HepG2 (cell line): ENCODE data around the gene ADRM1. TPM values are rescaled to one million over a fixed set of nuclear protein-coding genes. Genes with fewer than 3 reads are reported as not detected.

Experiments used
- FOXA1 ChIP-seq, 2 experiments: fragments of 450-650 bp in 1 of 2; sonication (generic) in 1 of 2; formaldehyde crosslinking in 1 of 2; IDR thresholded peaks; 2 replicates each; pipeline versions ENCODE4 v1.4.0 to v1.6.1; 2016 to 2020; ENCODE audit warnings: missing genetic modification reagents in 1 of 2
- GATAD2A ChIP-seq: IDR thresholded peaks from 2 replicates; pipeline ENCODE4 v1.6.1; 2016
- JUND ChIP-seq: sonication (generic); formaldehyde crosslinking; IDR thresholded peaks from 2 replicates; pipeline ENCODE4 v1.8.0; 2022; ENCODE audit warnings: mild to moderate bottlenecking, missing genetic modification reagents
- MATR3 ChIP-seq: sonication (generic); formaldehyde crosslinking; IDR thresholded peaks from 2 replicates; pipeline ENCODE4 v1.4.0; 2020; ENCODE audit warnings: missing genetic modification reagents
- MLX ChIP-seq: IDR thresholded peaks from 2 replicates; pipeline ENCODE4 v1.6.1; 2016
- MTA1 ChIP-seq: sonication (generic); formaldehyde crosslinking; IDR thresholded peaks from 2 replicates; pipeline ENCODE4 v1.4.0; 2020; ENCODE audit warnings: missing genetic modification reagents, mild to moderate bottlenecking, borderline replicate concordance
- MZF1 ChIP-seq: sonication (generic); formaldehyde crosslinking; IDR thresholded peaks from 2 replicates; pipeline ENCODE4 v1.8.1; 2023; ENCODE audit warnings: mild to moderate bottlenecking, missing genetic modification reagents, borderline replicate concordance
- REST ChIP-seq, 2 experiments: IDR thresholded peaks; 2 replicates each; pipeline ENCODE4 v1.6.1; 2011 to 2012; ENCODE audit warnings: low read length in 2 of 2, borderline replicate concordance in 1 of 2, low read depth in 1 of 2, mild to moderate bottlenecking in 1 of 2, moderate library complexity in 1 of 2
- RFXAP ChIP-seq: sonication (generic); formaldehyde crosslinking; IDR thresholded peaks from 2 replicates; pipeline ENCODE4 v1.4.0; 2020; ENCODE audit warnings: missing genetic modification reagents, borderline replicate concordance
- SIN3A ChIP-seq: IDR thresholded peaks from 2 replicates; pipeline ENCODE4 v1.6.1; 2011; ENCODE audit warnings: low read depth, mild to moderate bottlenecking, control low read depth, low read length, borderline replicate concordance
- SMC3 ChIP-seq: IDR thresholded peaks from 2 replicates; pipeline ENCODE4 v1.6.1; 2011; ENCODE audit warnings: low read length, improper control_type of control experiment
- TFDP2 ChIP-seq: sonication (generic); formaldehyde crosslinking; IDR thresholded peaks from 2 replicates; pipeline ENCODE4 v1.4.0; 2020; ENCODE audit warnings: missing genetic modification reagents
- THYN1 ChIP-seq: sonication (generic); formaldehyde crosslinking; IDR thresholded peaks from 2 replicates; pipeline ENCODE4 v1.8.1; 2023; ENCODE audit warnings: low read depth, mild to moderate bottlenecking, moderate library complexity, missing genetic modification reagents, borderline replicate concordance
- TOE1 ChIP-seq: sonication (generic); formaldehyde crosslinking; IDR thresholded peaks from 2 replicates; pipeline ENCODE4 v1.4.0; 2020; ENCODE audit warnings: mild to moderate bottlenecking, missing genetic modification reagents
- ZNF136 ChIP-seq: sonication (generic); formaldehyde crosslinking; IDR thresholded peaks from 2 replicates; pipeline ENCODE4 v1.8.1; 2022; ENCODE audit warnings: low read depth, mild to moderate bottlenecking, moderate library complexity, missing genetic modification reagents
- ZNF260 ChIP-seq: sonication (generic); formaldehyde crosslinking; IDR thresholded peaks from 2 replicates; pipeline ENCODE4 v1.4.0; 2020; ENCODE audit warnings: missing genetic modification reagents, low read depth, mild to moderate bottlenecking, borderline replicate concordance
- ZNF276 ChIP-seq: sonication (generic); formaldehyde crosslinking; IDR thresholded peaks from 2 replicates; pipeline ENCODE4 v1.4.0; 2020; ENCODE audit warnings: mild to moderate bottlenecking, low read depth, missing genetic modification reagents
- ZNF33A ChIP-seq: sonication (generic); formaldehyde crosslinking; IDR thresholded peaks from 2 replicates; pipeline ENCODE4 v1.5.1; 2020; ENCODE audit warnings: missing genetic modification reagents, mild to moderate bottlenecking, moderate library complexity, borderline replicate concordance
- ZNF354B ChIP-seq: sonication (generic); formaldehyde crosslinking; IDR thresholded peaks from 2 replicates; pipeline ENCODE4 v1.8.0; 2022; ENCODE audit warnings: mild to moderate bottlenecking, missing genetic modification reagents
- ZSCAN12 ChIP-seq: sonication (generic); formaldehyde crosslinking; IDR thresholded peaks from 2 replicates; pipeline ENCODE4 v1.9.0; 2021; ENCODE audit warnings: mild to moderate bottlenecking, missing genetic modification reagents
- polyA plus RNA-seq, 8 experiments: library from polyadenylated mRNA; depleted of rRNA in 3 of 8; stranded (reverse) in 7 of 8; unstranded in 1 of 8; fragments of >200 nt; fragmentation: Illumina TruSeq in 4 of 8; extraction: Trizol in 4 of 8; gene quantifications; 2 replicates each; pipeline versions ENCODE4 v1.2.1 to v1.2.3, GENCODE V29; 2011 to 2016; ENCODE audit warnings: low read depth in 4 of 8, missing spikeins in 1 of 8, mixed read lengths in 1 of 8; ENCODE audit not compliant: insufficient read depth in 1 of 8
- total RNA-seq, 5 experiments: library from RNA; depleted of rRNA; stranded (reverse); fragments of >200 nt; fragmentation: Illumina TruSeq; extraction: Trizol; gene quantifications; 2 replicates each; pipeline ENCODE4 v1.2.3, GENCODE V29; 2016; ENCODE audit warnings: low read depth in 1 of 5
- TF ChIP-seq, protein P1 (sequence below): IDR thresholded peaks from 2 replicates; pipeline ENCODE4 v1.6.1; 2018; ENCODE audit warnings: missing genetic modification reagents

ADRM1 gene
- total and polyA plus RNA-seq, 2 of the 13 experiments (the other 11 are each of a cell fraction or from before 2014, with no cell fraction given): 92.9 to 154 TPM

DNA sequence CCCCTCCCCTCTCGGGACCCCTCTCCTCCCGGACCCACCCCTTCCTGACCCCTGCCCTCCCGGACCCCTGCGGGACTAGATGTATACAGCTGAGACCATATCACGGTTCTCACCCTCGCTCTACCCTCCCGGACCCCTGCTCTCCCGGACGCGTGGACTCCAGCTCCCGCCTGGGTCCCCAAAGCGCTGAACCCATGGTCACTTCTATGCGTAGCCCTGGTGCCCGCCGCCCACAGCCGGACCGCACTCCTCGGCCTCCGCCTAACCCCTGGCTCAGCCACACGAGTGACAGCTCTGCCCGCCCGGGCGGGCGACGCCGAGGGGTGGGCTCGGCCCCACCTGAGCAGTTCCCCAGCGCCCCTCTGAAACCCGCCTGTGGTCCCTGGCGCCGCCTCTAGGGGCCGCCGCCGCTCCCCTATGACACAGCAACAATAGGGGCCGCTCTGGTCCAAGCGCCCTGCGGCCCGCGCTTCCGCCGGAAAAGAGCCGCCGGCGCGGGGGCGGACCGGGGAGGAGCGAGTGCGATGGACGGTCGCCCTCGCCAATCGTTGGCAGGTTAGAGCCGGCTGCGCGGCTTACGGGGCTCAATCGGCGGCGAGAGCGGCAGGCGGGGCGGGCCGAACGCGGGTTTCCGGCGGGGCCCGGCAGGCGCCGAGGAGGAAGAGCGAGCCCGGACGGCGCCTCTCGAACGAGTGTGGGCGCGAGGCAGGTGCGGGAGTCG is at the start of gene ADRM1 (continued):
- TF ChIP-seq ZNF33A (CRISPR knock-in tag) (0 out of 2 replicates have a peak, but pooled peaks have one; percentile 20), SMC3 (no peak; the same call in 1 of the 2 replicates), REST (IDR thresholded peaks at IDR 0.05; ENCODE audit: borderline replicate concordance in 1 of 2, low read depth in 1 of 2, low read length in 2 of 2) (no peak; a peak in 1 of 4 replicates), MATR3 (no peak), ZNF260 (CRISPR knock-in tag) (no peak), MZF1 (no peak), TFDP2 (CRISPR knock-in tag) (peak; percentile 92), TOE1 (peak; percentile 50; the same call in 1 of the 2 replicates), MTA1 (no peak; the same call in 1 of the 2 replicates), MLX (no peak), THYN1 (CRISPR knock-in tag) (no peak), ZNF354B (CRISPR knock-in tag) (no peak), ZNF276 (CRISPR knock-in tag) (peak; percentile 68; the same call in 1 of the 2 replicates), ZNF136 (CRISPR knock-in tag) (no peak), GATAD2A (CRISPR knock-in tag) (peak; percentile 74), ZSCAN12 (CRISPR knock-in tag) (peak; percentile 82; the same call in 1 of the 2 replicates), RFXAP (CRISPR knock-in tag) (peak; percentile 86; the same call in 1 of the 2 replicates), JUND (CRISPR knock-in tag) (peak; percentile 59), SIN3A (peak; percentile 85; the same call in 1 of the 2 replicates), FOXA1 (IDR thresholded peaks at IDR 0.05) (no peak), FOXA1 (CRISPR knock-in tag; IDR thresholded peaks at IDR 0.05) (no peak)
- TF ChIP-seq, protein P1, sequence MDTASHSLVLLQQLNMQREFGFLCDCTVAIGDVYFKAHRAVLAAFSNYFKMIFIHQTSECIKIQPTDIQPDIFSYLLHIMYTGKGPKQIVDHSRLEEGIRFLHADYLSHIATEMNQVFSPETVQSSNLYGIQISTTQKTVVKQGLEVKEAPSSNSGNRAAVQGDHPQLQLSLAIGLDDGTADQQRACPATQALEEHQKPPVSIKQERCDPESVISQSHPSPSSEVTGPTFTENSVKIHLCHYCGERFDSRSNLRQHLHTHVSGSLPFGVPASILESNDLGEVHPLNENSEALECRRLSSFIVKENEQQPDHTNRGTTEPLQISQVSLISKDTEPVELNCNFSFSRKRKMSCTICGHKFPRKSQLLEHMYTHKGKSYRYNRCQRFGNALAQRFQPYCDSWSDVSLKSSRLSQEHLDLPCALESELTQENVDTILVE (CRISPR knock-in tag): peak; percentile 95
